Right lobe of liver (tissue), 6 donors: ENCODE data around the gene NFIB. TPM values are rescaled to one million over a fixed set of nuclear protein-coding genes. Genes with fewer than 3 reads are reported as not detected.

Experiments used
- ATAC-seq, 4 donors: fragments of 200-7000 bp; cut with Tn5 transposase; one replicate each; pipeline ENCODE4 v1.9.1; 2020; ENCODE audit warnings: mild to moderate bottlenecking in 4 of 4, moderate library complexity in 4 of 4
- DNase-seq, 3 donors: peaks; one replicate each; pipeline ENCODE4 v3.0.0-alpha.2; 2020
- H3K27ac ChIP-seq, 3 donors: fragments of 200-600 bp; one replicate each; pipeline ENCODE4 v1.8.0; 2022
- H3K27me3 ChIP-seq, 2 donors: fragments of 200-600 bp; one replicate each; pipeline ENCODE4 v1.8.0; 2022
- H3K36me3 ChIP-seq, 4 donors: fragments of 200-600 bp; sonication (generic) in 1 of 4; one replicate each; pipeline versions ENCODE4 v1.5.1 to v1.8.0; 2017 to 2022; ENCODE audit warnings: control low read depth in 1 of 4
- H3K4me1 ChIP-seq, 4 donors: fragments of 200-600 bp; sonication (generic) in 1 of 4; one replicate each; pipeline versions ENCODE4 v1.5.1 to v1.8.0; 2017 to 2022; ENCODE audit warnings: control low read depth in 1 of 4
- H3K4me3 ChIP-seq, 3 donors: fragments of 200-600 bp; one replicate each; pipeline ENCODE4 v1.8.0; 2022
- H3K9me3 ChIP-seq, 4 donors: fragments of 200-600 bp; sonication (generic) in 1 of 4; one replicate each; pipeline versions ENCODE4 v1.5.1 to v1.8.0; 2017 to 2022; ENCODE audit warnings: control low read depth in 1 of 4
- CTCF ChIP-seq, 4 donors: fragments of 200-600 bp in 3 of 4; fragments of 450-650 bp in 1 of 4; IDR thresholded peaks; one replicate each; pipeline versions ENCODE4 v1.5.1 to v1.8.0; 2016 to 2022; ENCODE audit warnings: antibody characterized with exemption in 4 of 4, mild to moderate bottlenecking in 2 of 4
- POLR2A ChIP-seq: fragments of 450-650 bp; IDR thresholded peaks from one replicate; pipeline ENCODE4 v1.6.1; 2017; ENCODE audit warnings: antibody characterized with exemption, mild to moderate bottlenecking
- whole genome bisulfite sequencing: methylation state at CpG from one replicate; pipeline ENCODE4 v1.1.6; 2018; ENCODE audit warnings: low coverage, low lambda C conversion rate; ENCODE audit not compliant: insufficient coverage; ENCODE audit errors: missing lambda C conversion rate; 5-methylcytosine and 5-hydroxymethylcytosine counted together
- intact Hi-C, 2 donors: fragments of 100-400 bp; cut with DNase I; formaldehyde crosslinking; loops; one replicate each; pipeline versions ENCODE4 v1.11.2 to v1.14.1; 2022
- total RNA-seq, 6 experiments: library from RNA; depleted of rRNA in 2 of 6; stranded (reverse); fragments of >200 nt in 2 of 6; fragmentation: NEBNext Ultra II Directional in 3 of 6; extraction: Animal tissue kit (Norgen Biotek cat#: 25700) in 3 of 6; gene quantifications; one replicate each; pipeline versions ENCODE4 v1.1.0 to v1.2.4, GENCODE V29; 2016 to 2023
- donor health status: DM: no; HTN: yes; CAD: no.
- donor health status: DM: no; HTN: no; CAD: no.
- donor health status: DM: no; HTN: no; CAD: no.
- donor health status: DM: no; HTN: yes; CAD: no.
- donor health status: DM: no; HTN: yes; CAD: no.

NFIB gene
- total RNA-seq, 6 experiments from 2014 or later: 23.0 to 45.3 (median 39.6) TPM

- no peak for TF ChIP-seq POLR2A
- TF ChIP-seq CTCF (IDR thresholded peaks at IDR 0.05): no peak
- Histone ChIP-seq H3K4me3 (no peak overlapping the region), H3K27me3 (peaks cover 3 to 34% of the 10 kb centered on the region in 2 donors), H3K27ac (no peak overlapping the region), H3K4me1 (peaks cover 0 to 24% (median 10%) of the 10 kb centered on the region in 4 donors), H3K36me3 (no peaks in the 10 kb centered on the region), H3K9me3 (no peaks in the 10 kb centered on the region)
- 58% methylated on average over 2 of the region's 5 CpGs for WGBS
- DNase-seq (no peak), ATAC-seq (no peak)
- intact Hi-C loops: loop anchor here in 1 of 2 donors (10.0 kb wide), 1 partner anchor 917 kb away; no protein-coding TSS in a partner anchor
Observed at GRCh38 chr9:14351221-14351836, 37.4 kb upstream of the NFIB start.

- Histone ChIP-seq H3K27me3 (peaks cover 3 to 38% of the 10 kb centered on the region in 2 donors), H3K4me1 (peaks cover 0 to 24% (median 10%) of the 10 kb centered on the region in 4 donors), H3K27ac (no peak overlapping the region), H3K4me3 (no peak overlapping the region), H3K36me3 (no peaks in the 10 kb centered on the region), H3K9me3 (no peaks in the 10 kb centered on the region)
- DNase-seq: no peak
- TF ChIP-seq CTCF (IDR thresholded peaks at IDR 0.05): no peak
- TF ChIP-seq POLR2A: no peak
- 60% methylated on average over 8 of the region's 11 CpGs for WGBS
- intact Hi-C loops: loop anchor here in 1 of 2 donors (10.0 kb wide), 1 partner anchor 916 kb away; no protein-coding TSS in a partner anchor
- no peak for ATAC-seq
Observed at GRCh38 chr9:14350754-14351153, 36.8 kb upstream of the NFIB start.

- H3K4me1 ChIP-seq: peaks cover 0 to 24% (median 10%) of the 10 kb centered on the region in 4 donors
- no peaks in the 10 kb centered on the region for H3K36me3 ChIP-seq
- H3K27me3 ChIP-seq: peaks cover 3 to 42% of the 10 kb centered on the region in 2 donors
- no peak overlapping the region for H3K27ac ChIP-seq
- ATAC-seq (no peak), DNase-seq (no peak)
- H3K4me3 ChIP-seq: no peak overlapping the region
- TF ChIP-seq POLR2A: no peak
- TF ChIP-seq CTCF (IDR thresholded peaks at IDR 0.05): no peak
- 44% methylated on average over 10 of the region's 10 CpGs for WGBS
- intact Hi-C loops: loop anchor here in 1 of 2 donors (10.0 kb wide), 1 partner anchor 916 kb away; no protein-coding TSS in a partner anchor
- no peaks in the 10 kb centered on the region for H3K9me3 ChIP-seq
Observed at GRCh38 chr9:14350349-14350728, 36.4 kb upstream of the NFIB start.

GRCh38 chr9:14349447-14350348 is 35.8 kb upstream of the NFIB start:
- Histone ChIP-seq H3K9me3 (no peaks in the 10 kb centered on the region), H3K27me3 (peaks cover 3 to 44% of the 10 kb centered on the region in 2 donors), H3K4me1 (peaks cover 0 to 25% (median 10%) of the 10 kb centered on the region in 4 donors), H3K27ac (no peak overlapping the region), H3K4me3 (peak overlapping the region; percentile 10 to 47 (median 36)), H3K36me3 (no peaks in the 10 kb centered on the region)
- ATAC-seq: no peak
- intact Hi-C loops: loop anchor here in 1 of 2 donors (10.0 kb wide), 1 partner anchor 915 kb away; no protein-coding TSS in a partner anchor
- WGBS: 10% methylated on average over 35 of the region's 42 CpGs
- DNase-seq: no peak
- TF ChIP-seq POLR2A (no peak), CTCF (IDR thresholded peaks at IDR 0.05) (no peak)
